GM19452 (cell line): ENCODE data around the gene PTPRG.
"Not testable (repeated sequence)": the region's sequence is repeated elsewhere in the genome, so short reads cannot be mapped to it uniquely, and the experiment has no call there.

Experiments
- ATAC-seq: cut with Tn5 transposase; IDR thresholded peaks from one replicate; pipeline ENCODE4 v1.9.1; 2021; ENCODE audit not compliant: unreplicated experiment

PTPRG gene

DNA sequence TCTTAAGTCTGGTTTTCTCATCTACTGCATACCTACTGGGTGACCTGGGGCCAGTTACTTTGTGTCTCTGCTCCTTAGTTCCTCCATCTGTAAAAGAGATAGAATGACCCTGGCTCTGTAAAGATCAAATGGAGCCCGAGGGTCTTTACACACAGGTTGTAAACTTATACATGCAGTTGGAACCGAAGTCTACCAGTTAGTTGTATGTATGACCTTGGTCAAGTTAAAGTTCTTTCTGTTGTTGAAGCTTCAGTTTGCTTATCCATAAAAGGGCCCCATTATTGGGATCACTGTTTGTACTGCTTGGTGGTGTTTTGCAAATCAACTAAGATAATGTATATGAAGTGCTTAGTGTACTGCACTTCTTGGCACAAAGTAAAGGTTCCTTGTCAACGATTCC, 186.9 kb downstream of the PTPRG start:
- ATAC-seq = no peak

- no peak for ATAC-seq
Observed at GRCh38 chr3:61750766-61751165, 189.4 kb downstream of the PTPRG start.

- ATAC-seq = no peak
Observed at GRCh38 chr3:61758839-61759238, 197.5 kb downstream of the PTPRG start.

GRCh38 chr3:61760783-61761182, 199.4 kb downstream of the PTPRG start:
- ATAC-seq = not testable (repeated sequence)

GRCh38 chr3:61761694-61762430, 200.5 kb downstream of the PTPRG start:
- no peak for ATAC-seq

GRCh38 chr3:61765157-61765876, 203.9 kb downstream of the PTPRG start:
- ATAC-seq = no peak

DNA sequence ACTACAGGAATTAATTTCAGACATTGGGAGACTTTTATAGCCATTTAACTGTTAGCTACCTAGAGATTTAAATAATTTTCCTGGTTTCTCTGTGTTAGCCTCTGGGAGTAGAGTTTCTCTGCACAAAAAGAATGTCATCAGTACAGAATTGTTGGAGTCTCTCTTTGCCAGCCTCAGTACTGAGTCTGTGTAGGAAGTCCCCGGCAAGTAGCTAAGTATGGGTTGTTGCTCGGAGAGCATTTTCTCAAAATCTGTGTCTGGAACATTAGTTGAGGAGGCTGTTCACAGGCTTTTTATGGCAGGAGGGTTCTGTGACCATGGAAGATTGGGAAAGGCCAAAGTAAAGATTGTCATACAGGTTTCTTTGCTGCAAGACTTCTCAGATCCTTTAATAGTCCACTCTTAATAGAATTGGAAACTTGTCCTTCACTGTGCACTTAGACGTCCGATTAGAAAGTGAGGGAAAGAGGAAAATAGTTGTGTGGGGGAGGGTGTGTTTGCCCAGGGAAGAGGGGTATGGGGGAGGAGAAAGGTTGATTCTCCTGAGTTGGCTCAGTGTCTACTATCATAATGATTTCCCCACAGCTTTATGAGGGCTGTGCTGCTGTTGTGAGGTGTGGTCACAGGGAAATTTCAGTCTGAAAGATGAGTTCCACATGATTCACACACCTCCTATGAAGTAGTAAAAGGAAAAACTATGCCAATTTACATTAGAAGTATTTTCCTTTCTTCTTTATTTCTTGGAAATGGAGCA, 207.1 kb downstream of the PTPRG start:
- no peak for ATAC-seq

- ATAC-seq = no peak
Observed at GRCh38 chr3:61769266-61769990, 208.1 kb downstream of the PTPRG start.

- no peak for ATAC-seq
Observed at GRCh38 chr3:61771976-61772375, 210.6 kb downstream of the PTPRG start.

DNA sequence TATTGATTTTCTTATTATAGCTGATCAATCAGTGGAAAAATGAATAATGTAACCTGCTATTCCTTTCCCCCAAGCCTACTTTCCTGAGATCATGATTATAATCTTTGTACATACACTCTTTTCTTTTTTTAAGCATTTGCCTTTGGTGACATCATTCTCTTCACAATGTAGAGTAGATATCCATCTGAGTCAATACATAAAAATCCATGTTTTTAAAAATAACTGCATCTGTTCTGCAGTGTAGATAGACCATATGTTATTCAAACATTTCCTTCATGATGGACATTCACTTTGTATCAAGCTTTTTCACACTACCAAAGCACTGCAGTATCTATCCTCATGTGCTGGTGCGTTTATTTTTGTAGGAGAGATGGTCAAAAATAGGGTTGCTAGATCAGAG, 211.1 kb downstream of the PTPRG start:
- ATAC-seq = no peak

DNA sequence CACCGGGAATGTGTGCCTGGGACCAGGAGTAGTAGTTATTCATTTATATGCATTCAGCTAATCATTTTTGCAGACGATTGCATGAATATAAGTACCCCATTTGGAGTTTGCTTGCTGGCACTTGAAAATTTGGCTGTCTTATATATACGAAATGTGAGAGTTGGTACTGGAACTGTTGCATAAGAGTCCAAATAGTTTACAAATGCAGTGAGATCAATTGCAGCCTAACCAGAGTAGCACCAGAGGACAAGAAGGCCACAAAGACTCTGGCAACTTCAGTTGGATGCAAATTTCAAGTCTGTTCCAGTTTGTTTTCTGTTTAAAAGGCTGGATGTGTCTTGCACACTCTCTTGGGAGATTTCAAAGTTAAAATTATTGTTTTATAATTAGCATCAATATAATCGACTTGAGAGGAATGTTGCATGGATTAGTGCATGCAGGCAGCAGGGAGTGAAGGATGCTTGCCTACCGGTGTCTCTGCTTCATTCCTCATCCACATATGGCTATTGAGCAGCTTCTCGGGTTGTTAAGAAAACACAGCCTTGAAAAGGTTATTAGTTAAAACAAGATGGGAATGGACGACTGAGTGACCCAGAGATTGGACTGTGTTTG, 213.0 kb downstream of the PTPRG start:
- no peak for ATAC-seq

GRCh38 chr3:61776390-61776789, 215.0 kb downstream of the PTPRG start:
- no peak for ATAC-seq

DNA sequence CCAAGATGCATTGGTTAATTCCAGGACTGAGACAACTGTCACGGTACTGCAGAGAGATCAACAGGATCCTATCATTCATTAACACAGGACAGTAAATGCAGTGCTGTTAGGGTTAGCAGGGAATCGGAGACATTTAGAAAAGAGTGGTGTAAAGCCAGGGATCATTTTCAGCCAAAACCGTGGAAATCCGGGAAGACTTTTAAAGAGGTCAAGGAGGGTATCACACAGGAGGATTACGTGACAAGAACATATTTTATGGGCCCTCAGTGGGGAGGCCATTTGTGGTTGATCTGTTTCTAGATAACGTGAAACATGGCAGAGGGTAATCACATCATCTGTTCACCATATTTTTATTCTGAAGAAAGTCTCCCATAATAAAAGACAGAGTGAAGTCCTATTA, 216.1 kb downstream of the PTPRG start:
- ATAC-seq = no peak

- ATAC-seq = no peak
Observed at GRCh38 chr3:61778095-61778494, 216.7 kb downstream of the PTPRG start.

GRCh38 chr3:61780016-61780415, 218.6 kb downstream of the PTPRG start:
- no peak for ATAC-seq

- ATAC-seq = no peak
Observed at GRCh38 chr3:61780455-61781228, 219.3 kb downstream of the PTPRG start.

DNA sequence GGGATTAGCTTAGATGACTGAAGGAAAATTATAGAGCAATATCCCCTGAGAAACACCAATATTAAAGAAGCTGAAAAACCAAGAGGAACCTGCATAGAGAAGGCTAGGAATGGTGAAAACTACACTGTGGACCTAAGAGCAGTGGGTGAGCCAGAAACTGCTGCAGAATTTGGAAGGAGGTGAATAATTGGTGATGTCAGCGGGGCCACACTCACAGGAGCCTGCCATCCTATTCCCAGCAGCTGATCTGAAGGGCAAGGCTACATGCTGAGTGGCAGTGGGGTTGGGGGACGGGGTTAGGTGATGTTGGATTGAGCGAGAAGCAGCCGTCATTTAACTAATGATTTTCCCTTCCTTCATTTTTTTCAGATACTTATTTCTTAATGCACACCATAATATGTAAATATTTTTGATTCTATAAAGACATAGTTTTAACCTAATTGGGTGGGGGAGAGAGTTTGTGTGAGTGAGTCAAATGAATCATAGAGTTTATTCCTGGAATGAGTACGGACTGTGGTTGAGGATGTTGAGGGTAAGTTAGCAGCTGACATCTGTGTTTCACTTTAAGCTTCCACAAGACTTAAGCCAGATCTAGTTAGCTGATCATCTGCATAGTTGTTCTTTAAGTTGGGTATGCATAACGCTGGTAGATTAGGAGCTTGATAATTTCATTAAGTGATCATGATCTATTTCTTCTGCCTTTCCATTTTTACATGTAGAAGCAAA, 222.8 kb downstream of the PTPRG start:
- ATAC-seq = no peak

DNA sequence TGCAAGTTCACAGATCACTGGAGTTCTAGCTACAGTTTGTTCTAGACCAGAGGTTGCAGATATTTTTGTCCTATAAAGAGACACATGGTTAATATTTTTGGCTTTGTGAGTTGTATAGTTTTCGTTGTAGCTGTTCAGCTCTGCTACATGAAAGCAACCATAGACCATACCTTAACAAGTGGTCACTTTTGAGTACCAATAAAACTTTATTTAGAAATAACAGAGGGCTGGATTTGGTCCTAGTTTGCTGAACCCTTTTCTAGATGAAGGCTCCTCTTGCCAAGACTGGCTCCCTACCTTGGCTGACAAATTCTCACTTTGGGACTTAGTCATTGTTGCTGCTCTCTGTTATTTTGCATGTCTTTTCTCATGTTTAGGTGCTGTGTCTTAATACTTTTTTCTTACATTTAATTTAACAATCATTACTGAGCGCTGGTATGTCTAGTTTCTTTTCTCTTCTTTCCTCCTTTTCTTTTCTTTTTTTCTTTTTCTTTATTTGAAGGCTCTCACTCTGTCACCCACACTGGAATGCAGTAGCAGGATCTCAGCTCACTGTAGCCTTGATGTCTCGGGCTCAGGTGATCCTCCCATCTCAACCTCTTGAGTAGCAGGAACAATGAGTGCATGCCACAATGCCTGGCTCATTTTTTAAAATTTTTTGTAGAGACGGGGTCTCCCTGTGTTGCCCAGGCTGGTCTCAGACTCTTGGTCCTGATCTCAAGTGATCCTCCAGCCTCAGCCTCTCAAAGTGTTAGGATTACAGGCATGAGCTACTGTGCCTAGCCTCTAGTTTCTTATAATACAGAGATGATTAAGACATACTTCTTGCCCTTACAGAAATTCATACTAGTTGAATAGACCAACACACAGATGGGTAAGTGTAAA, 227.5 kb downstream of the PTPRG start:
- no peak for ATAC-seq
